IMR-90 (cell line): Measurements from ENCODE around the gene CCND1. TPM values are rescaled to one million over a fixed set of nuclear protein-coding genes. Genes with fewer than 3 reads are reported as not detected.

Source experiments
- ATAC-seq: fragments of 200-7000 bp; cut with Tn5 transposase; 2 replicates; pipeline ENCODE4 v1.9.1; 2020; ENCODE audit warnings: low read depth, mild to moderate bottlenecking, moderate library complexity
- BruUV-seq: library from RNA; stranded (reverse); fragments of 400-500 nt; replicated peaks from 2 replicates; lab custom pipeline; 2021; lab: Mats Ljungman, UMichigan
- CTCF ChIA-PET: fragments of 300-600 bp; formaldehyde crosslinking; extraction: SDS; loops from one replicate; lab custom pipeline; 2021; ENCODE audit warnings: antibody characterized with exemption; lab: Yijun Ruan, JAX
- POLR2A ChIA-PET: fragments of 300-600 bp; sonication (Branson Sonifier 250); formaldehyde crosslinking; loops from one replicate; lab custom pipeline; 2022; ENCODE audit warnings: antibody characterized with exemption; ENCODE audit not compliant: unreplicated experiment; lab: Charles Lee
- DNase-seq: peaks from one replicate; pipeline ENCODE4 v3.0.0; 2013
- H2AFZ ChIP-seq: replicated peaks from 2 replicates; pipeline ENCODE3; 2013; ENCODE audit warnings: low read length, mild to moderate bottlenecking; ENCODE audit not compliant: poor library complexity
- H2AK5ac ChIP-seq: 2 replicates; pipeline ENCODE4 v1.6.1; 2013; ENCODE audit warnings: low read depth, low read length, inconsistent platforms
- H2AK9ac ChIP-seq: replicated peaks from 2 replicates; pipeline ENCODE3; 2013; ENCODE audit warnings: mild to moderate bottlenecking, low read depth, low read length, moderate library complexity; ENCODE audit not compliant: poor library complexity
- H2BK120ac ChIP-seq: 2 replicates; pipeline ENCODE4 v1.6.1; 2013; ENCODE audit warnings: low read depth, low read length, inconsistent platforms
- H2BK15ac ChIP-seq: 3 replicates; pipeline ENCODE4 v1.6.1; 2013; ENCODE audit warnings: low read depth, low read length, inconsistent platforms
- H2BK20ac ChIP-seq: 2 replicates; pipeline ENCODE4 v1.6.1; 2013; ENCODE audit warnings: low read depth, mild to moderate bottlenecking, inconsistent platforms, low read length, moderate library complexity
- H2BK5ac ChIP-seq: 2 replicates; pipeline ENCODE4 v1.6.1; 2013; ENCODE audit warnings: mild to moderate bottlenecking, low read depth, low read length, inconsistent platforms; ENCODE audit not compliant: poor library complexity, severe bottlenecking
- H3K14ac ChIP-seq: replicated peaks from 2 replicates; pipeline ENCODE4 v1.6.1; 2013; ENCODE audit warnings: low read depth, low read length, inconsistent platforms
- H3K18ac ChIP-seq: 2 replicates; pipeline ENCODE4 v1.6.1; 2013; ENCODE audit warnings: low read depth, low read length, control low read depth
- H3K23ac ChIP-seq: 2 replicates; pipeline ENCODE4 v1.6.1; 2013; ENCODE audit warnings: low read depth, low read length, inconsistent platforms
- H3K27ac ChIP-seq: 2 replicates; pipeline ENCODE4 v1.5.1; 2013; ENCODE audit warnings: mild to moderate bottlenecking, control low read depth, low read length; ENCODE audit not compliant: insufficient read depth
- H3K27me3 ChIP-seq: 2 replicates; pipeline ENCODE4 v1.6.1; 2013; ENCODE audit warnings: low read length; ENCODE audit not compliant: control insufficient read depth, insufficient read depth
- H3K36me3 ChIP-seq: 2 replicates; pipeline ENCODE4 v1.6.1; 2013; ENCODE audit warnings: low read length, mixed read lengths; ENCODE audit not compliant: control insufficient read depth, insufficient read depth
- H3K4ac ChIP-seq: 2 replicates; pipeline ENCODE4 v1.6.1; 2013; ENCODE audit warnings: low read depth, low read length, inconsistent platforms
- H3K4me1 ChIP-seq: 2 replicates; pipeline ENCODE4 v1.6.1; 2013; ENCODE audit warnings: low read length, mixed read lengths; ENCODE audit not compliant: control insufficient read depth, insufficient read depth
- H3K4me2 ChIP-seq: 2 replicates; pipeline ENCODE4 v1.6.1; 2013; ENCODE audit warnings: low read depth, mild to moderate bottlenecking, control low read depth, low read length, moderate library complexity
- H3K4me3 ChIP-seq: 2 replicates; pipeline ENCODE4 v1.5.1; 2013; ENCODE audit warnings: low read depth, mild to moderate bottlenecking, control low read depth, low read length, moderate library complexity; ENCODE audit not compliant: insufficient read depth
- H3K56ac ChIP-seq: 2 replicates; pipeline ENCODE4 v1.6.1; 2013; ENCODE audit warnings: low read length, inconsistent platforms; ENCODE audit not compliant: insufficient read depth; ENCODE audit errors: extremely low read depth
- H3K79me1 ChIP-seq, 2 experiments: 2 replicates each; pipeline ENCODE4 v1.6.1; 2013; ENCODE audit warnings: low read length in 2 of 2, inconsistent platforms in 1 of 2, low read depth in 1 of 2
- H3K9ac ChIP-seq: 2 replicates; pipeline ENCODE4 v1.6.1; 2013; ENCODE audit warnings: low read depth, low read length, control low read depth
- H3K9me1 ChIP-seq: 2 replicates; pipeline ENCODE4 v1.6.1; 2013; ENCODE audit warnings: low read length, inconsistent platforms; ENCODE audit not compliant: insufficient read depth
- H3K9me3 ChIP-seq: 2 replicates; pipeline ENCODE4 v1.6.1; 2013; ENCODE audit warnings: low read length; ENCODE audit not compliant: control insufficient read depth, insufficient read depth
- H4K20me1 ChIP-seq: 2 replicates; pipeline ENCODE4 v1.6.1; 2013; ENCODE audit warnings: low read length, inconsistent platforms; ENCODE audit not compliant: insufficient read depth
- H4K5ac ChIP-seq: 2 replicates; pipeline ENCODE4 v1.6.1; 2013; ENCODE audit warnings: mild to moderate bottlenecking, low read depth, low read length, control low read depth
- H4K8ac ChIP-seq, 2 experiments: 2 replicates each; pipeline ENCODE4 v1.6.1; 2013; ENCODE audit warnings: low read depth in 2 of 2, low read length in 2 of 2, control low read depth in 1 of 2, inconsistent platforms in 1 of 2
- H4K91ac ChIP-seq: 2 replicates; pipeline ENCODE4 v1.6.1; 2013; ENCODE audit warnings: low read depth, low read length, inconsistent platforms; ENCODE audit not compliant: insufficient read depth
- CHD1 ChIP-seq: IDR thresholded peaks from 2 replicates; pipeline ENCODE4 v1.6.1; 2012; ENCODE audit warnings: low read depth, low read length, improper control_type of control experiment
- RAD21 ChIP-seq: IDR thresholded peaks from 2 replicates; pipeline ENCODE4 v1.6.1; 2012; ENCODE audit warnings: low read length, improper control_type of control experiment
- RCOR1 ChIP-seq: IDR thresholded peaks from 2 replicates; pipeline ENCODE4 v1.6.1; 2012; ENCODE audit warnings: mild to moderate bottlenecking, low read length, improper control_type of control experiment; ENCODE audit not compliant: insufficient replicate concordance
- WGBS, 2 experiments: methylation state at CpG; one replicate each; pipeline versions ENCODE4 v1.1.5 to v1.1.7; 2013; ENCODE audit warnings: missing lambda C conversion rate in 2 of 2; ENCODE audit not compliant: insufficient read length in 1 of 2; ENCODE audit errors: extremely low coverage in 2 of 2; 5-methylcytosine and 5-hydroxymethylcytosine counted together
- dilution Hi-C: fragments of 300-500 bp; cut with HindIII; formaldehyde crosslinking; loops from one replicate; pipeline ENCODE4 v1.14.3; 2018; ENCODE audit warnings: low sequenced_read_pairs; ENCODE audit not compliant: unreplicated experiment
- in situ Hi-C: fragments of 300-500 bp; cut with MboI; formaldehyde crosslinking; loops from 3 replicates; pipeline ENCODE4 v1.14.3; 2019; ENCODE audit warnings: low sequenced_read_pairs, inconsistent platforms, mixed read lengths
- intact Hi-C: fragments of 100-400 bp; cut with micrococcal nuclease; formaldehyde crosslinking; loops from 2 replicates; pipeline ENCODE4 v1.10.0; 2022
- polyA plus RNA-seq, 3 experiments: library from polyadenylated mRNA; depleted of rRNA; stranded (reverse); fragments of >200 nt; gene quantifications; 2 replicates each; pipeline ENCODE4 v1.2.3, GENCODE V29; 2012; ENCODE audit warnings: low replicate concordance in 1 of 3
- total RNA-seq: library from RNA; depleted of rRNA; stranded (reverse); fragments of >200 nt; gene quantifications from 2 replicates; pipeline ENCODE4 v1.2.3, GENCODE V29; 2012

Gene CCND1
- total and polyA plus RNA-seq, 2 of the 4 experiments (the other 2 are of a cell fraction), result 481 to 748 TPM

DNA sequence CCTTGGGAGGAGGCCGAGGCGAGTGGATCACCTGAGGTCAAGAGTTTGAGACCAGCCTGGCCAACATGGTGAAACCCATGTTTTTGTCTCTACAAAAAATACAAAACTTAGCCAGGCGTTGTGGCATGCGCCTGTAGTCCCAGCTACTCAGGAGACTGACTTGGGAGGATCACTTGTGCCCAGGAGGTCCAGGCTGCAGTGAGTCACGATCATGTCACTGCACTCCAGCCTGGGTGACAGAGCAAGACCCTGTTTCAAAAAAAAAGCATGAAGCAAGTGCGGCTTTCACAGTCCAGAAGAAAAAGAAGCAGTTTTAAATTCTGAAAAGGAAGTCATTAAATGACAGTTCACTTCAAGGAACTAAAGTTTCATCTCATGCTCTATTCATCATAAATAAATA lies 41.3 kb downstream of the CCND1 start:
- CTCF ChIA-PET, result no interaction called here
- no peaks in the 10 kb centered on the region for H3K4me1 ChIP-seq
- H3K27me3 ChIP-seq, result peaks cover 3% of the 10 kb centered on the region; the same call in 1 of the 2 replicates
- no peak overlapping the region for H3K18ac ChIP-seq
- H3K56ac ChIP-seq, result no peak overlapping the region
- H3K36me3 ChIP-seq, result no peaks in the 10 kb centered on the region
- H2AFZ ChIP-seq, result no peak overlapping the region
- no peak overlapping the region for H3K14ac ChIP-seq
- no peak overlapping the region for H2BK15ac ChIP-seq
- no peak overlapping the region for H3K4me2 ChIP-seq
- H2AK9ac ChIP-seq, result no peak overlapping the region
- intact Hi-C loops, result no loop called here
- H3K79me1 ChIP-seq, result no peaks in the 10 kb centered on the region
- no peak overlapping the region for H2BK120ac ChIP-seq
- no TSS peak for BruUV-seq
- no peak overlapping the region for H4K8ac ChIP-seq
- H3K9me1 ChIP-seq, result no peaks in the 10 kb centered on the region
- no peak overlapping the region for H3K4ac ChIP-seq
- no peak overlapping the region for H4K5ac ChIP-seq
- ATAC-seq (no peak), DNase-seq (no peak)
- TF ChIP-seq CHD1 (no peak), RAD21 (no peak), RCOR1 (no peak)
- 77% methylated on average over 3 of the region's 6 CpGs; no CpG with 5 or more reads in 1 of the 2 experiments for WGBS, 2 experiments
- in situ Hi-C loops, result no loop called here
- no peak overlapping the region for H3K4me3 ChIP-seq
- no peak overlapping the region for H3K27ac ChIP-seq
- H2AK5ac ChIP-seq, result no peak overlapping the region
- 0 out of 2 replicates have a peak, but pooled peaks cover 4% of the 10 kb centered on the region for H4K20me1 ChIP-seq
- H3K9me3 ChIP-seq, result no peaks in the 10 kb centered on the region
- POLR2A ChIA-PET, result no interaction called here
- H3K9ac ChIP-seq, result no peak overlapping the region
- no peak overlapping the region for H2BK20ac ChIP-seq
- no peak overlapping the region for H3K23ac ChIP-seq
- dilution Hi-C loops, result no loop called here
- H2BK5ac ChIP-seq, result no peak overlapping the region
- no peak overlapping the region for H4K91ac ChIP-seq
